Spleen (tissue), 11 donors: Measurements from ENCODE around the gene MSX1. TPM values are rescaled to one million over a fixed set of nuclear protein-coding genes. Genes with fewer than 3 reads are reported as not detected.

ENCODE experiments used
- DNase-seq: peaks from one replicate; pipeline ENCODE4 v3.0.0-alpha.2; 2020
- H3K27ac ChIP-seq, 8 donors: fragments of 200-600 bp; sonication (generic) in 7 of 8; 1 replicate in 4 of 8; 2 replicates in 4 of 8; pipeline versions ENCODE4 v1.5.0 to v1.8.0; 2016 to 2021; ENCODE audit warnings: inconsistent platforms in 4 of 8, mild to moderate bottlenecking in 4 of 8, moderate library complexity in 1 of 8
- H3K27me3 ChIP-seq, 7 donors: fragments of 200-600 bp; sonication (generic) in 6 of 7; replicated peaks in 1 of 7; 1 replicate in 4 of 7; 2 replicates in 3 of 7; pipeline versions ENCODE4 v1.5.0 to v1.8.0; 2016 to 2021; ENCODE audit warnings: inconsistent platforms in 3 of 7, mild to moderate bottlenecking in 1 of 7
- H3K36me3 ChIP-seq, 6 donors: fragments of 200-600 bp; sonication (generic) in 5 of 6; 1 replicate in 4 of 6; 2 replicates in 2 of 6; pipeline versions ENCODE4 v1.5.0 to v1.8.0; 2016 to 2021; ENCODE audit warnings: inconsistent platforms in 2 of 6
- H3K4me1 ChIP-seq, 6 donors: fragments of 200-600 bp; sonication (generic) in 5 of 6; 1 replicate in 3 of 6; 2 replicates in 3 of 6; pipeline versions ENCODE4 v1.5.0 to v1.8.0; 2016 to 2021; ENCODE audit warnings: inconsistent platforms in 3 of 6
- H3K4me3 ChIP-seq, 8 donors: fragments of 200-600 bp; sonication (generic) in 7 of 8; 1 replicate in 4 of 8; 2 replicates in 4 of 8; pipeline versions ENCODE4 v1.5.0 to v1.8.0; 2016 to 2021; ENCODE audit warnings: inconsistent platforms in 4 of 8, mild to moderate bottlenecking in 4 of 8, moderate library complexity in 2 of 8
- H3K9me3 ChIP-seq, 8 donors: fragments of 200-600 bp; sonication (generic) in 7 of 8; 1 replicate in 4 of 8; 2 replicates in 4 of 8; pipeline versions ENCODE4 v1.5.0 to v1.8.0; 2016 to 2021; ENCODE audit warnings: inconsistent platforms in 4 of 8
- CTCF ChIP-seq, 11 experiments: fragments of 200-600 bp in 7 of 11; fragments of 450-650 bp in 4 of 11; sonication (generic) in 4 of 11; IDR thresholded peaks in 8 of 11; conservative IDR thresholded peaks in 3 of 11; 1 replicate in 7 of 11; 2 replicates in 4 of 11; pipeline versions ENCODE4 v1.4.0 to v1.8.0; 2016 to 2021; ENCODE audit warnings: antibody characterized with exemption in 11 of 11, inconsistent platforms in 4 of 11, mild to moderate bottlenecking in 1 of 11
- POLR2A ChIP-seq, 3 donors: fragments of 450-650 bp; IDR thresholded peaks; one replicate each; pipeline ENCODE4 v1.5.1; 2017; ENCODE audit warnings: antibody characterized with exemption in 3 of 3, mild to moderate bottlenecking in 1 of 3
- POLR2AphosphoS5 ChIP-seq, 3 donors: sonication (generic); formaldehyde crosslinking; IDR thresholded peaks; one replicate each; pipeline ENCODE4 v1.5.1; 2017; ENCODE audit warnings: antibody characterized with exemption in 3 of 3
- WGBS, 5 donors: extraction: QIAGEN DNeasy Blood & Tissue Kit in 3 of 5; methylation state at CpG; one replicate each; pipeline versions ENCODE4 v1.1.5 to v1.1.7; 2013 to 2018; 5-methylcytosine and 5-hydroxymethylcytosine counted together
- intact Hi-C: fragments of 100-400 bp; cut with DNase I; formaldehyde crosslinking; loops from one replicate; pipeline ENCODE4 v1.15.0; 2023; ENCODE audit warnings: low total_unique reads
- polyA plus RNA-seq, 3 donors: library from polyadenylated mRNA; stranded (reverse); fragments of 200-250 nt; gene quantifications; one replicate each; pipeline ENCODE4 v1.2.1, GENCODE V29; 2013
- total RNA-seq, 7 donors: library from RNA; depleted of rRNA in 3 of 7; stranded (reverse); fragments of >200 nt in 3 of 7; fragmentation: NEBNext Ultra II Directional in 4 of 7; extraction: Animal tissue kit (Norgen Biotek cat#: 25700) in 4 of 7; gene quantifications; one replicate each; pipeline versions ENCODE4 v1.1.0 to v1.2.1, GENCODE V29; 2016 to 2021
- donor health status: healthy with polysubstance abuse.
- donor health status: DM: no; HTN: no; CAD: no; lungs with moderate emphysema.
- donor health status: DM: no; HTN: no; CAD: no.
- donor health status: Bipolar disorder and iron deficiency.
- donor health status: healthy.
- donor health status: DM: no; HTN: no; CAD: no.
- donor health status: DM: yes; HTN: yes; CAD: no.

The MSX1 gene
- total and polyA plus RNA-seq, 10 donors = 1.1 to 6.8 (median 4.4) TPM

GRCh38 chr4:4853371-4853823, 6.1 kb upstream of the MSX1 start:
- peak overlapping the region; percentile 28 to 64 (median 31) for H3K4me3 ChIP-seq
- intact Hi-C loops = no loop called here

GRCh38 chr4:4853921-4854648, 5.4 kb upstream of the MSX1 start:
- H3K27me3 ChIP-seq = peaks cover 3 to 100% (median 90%) of the 10 kb centered on the region in 7 donors

More at GRCh38 chr4:4853371-4853823, 6.1 kb upstream of the MSX1 start:
- TF ChIP-seq POLR2AphosphoS5 (IDR thresholded peaks at IDR 0.05) (no peak), POLR2A (IDR thresholded peaks at IDR 0.05) (no peak), CTCF (IDR thresholded peaks at IDR 0.05 in 8 of 11, conservative IDR thresholded peaks at IDR 0.05 in 3 of 11) (no peak)
- peaks cover 3 to 60% (median 25%) of the 10 kb centered on the region in 6 donors for H3K4me1 ChIP-seq
- peak; percentile 71 for DNase-seq
- 1 to 5% (median 2%) methylated on average over 26 of the region's 26 CpGs for WGBS, 5 donors
- peak overlapping the region in 2 of 8 donors; percentile 2 to 36 for H3K27ac ChIP-seq
- peaks cover 0 to 19% (median 0%) of the 10 kb centered on the region in 8 donors for H3K9me3 ChIP-seq
- H3K27me3 ChIP-seq = peaks cover 3 to 100% (median 85%) of the 10 kb centered on the region in 7 donors
- H3K36me3 ChIP-seq = no peaks in the 10 kb centered on the region

GRCh38 chr4:4854649-4855295, 4.7 kb upstream of the MSX1 start:
- Histone ChIP-seq H3K27me3 (peaks cover 3 to 100% (median 90%) of the 10 kb centered on the region in 7 donors), H3K36me3 (no peaks in the 10 kb centered on the region), H3K4me3 (no peak overlapping the region), H3K4me1 (peaks cover 3 to 72% (median 35%) of the 10 kb centered on the region in 6 donors), H3K9me3 (peaks cover 0 to 23% (median 0%) of the 10 kb centered on the region in 8 donors), H3K27ac (no peak overlapping the region)
- WGBS, 5 donors = 9 to 18% (median 10%) methylated on average over 28 to 31 of the region's 31 CpGs
- intact Hi-C loops = no loop called here
- no peak for TF ChIP-seq POLR2A (IDR thresholded peaks at IDR 0.05)
- TF ChIP-seq POLR2AphosphoS5 (IDR thresholded peaks at IDR 0.05) = no peak
- TF ChIP-seq CTCF (IDR thresholded peaks at IDR 0.05 in 8 of 11, conservative IDR thresholded peaks at IDR 0.05 in 3 of 11) = no peak
- DNase-seq = peak; percentile 73

More at GRCh38 chr4:4853921-4854648, 5.4 kb upstream of the MSX1 start:
- TF ChIP-seq POLR2AphosphoS5 (IDR thresholded peaks at IDR 0.05) = no peak
- no peak for TF ChIP-seq CTCF (IDR thresholded peaks at IDR 0.05 in 8 of 11, conservative IDR thresholded peaks at IDR 0.05 in 3 of 11)
- TF ChIP-seq POLR2A (IDR thresholded peaks at IDR 0.05) = no peak
- Histone ChIP-seq H3K36me3 (no peaks in the 10 kb centered on the region), H3K4me1 (peaks cover 3 to 67% (median 29%) of the 10 kb centered on the region in 6 donors), H3K27ac (no peak overlapping the region), H3K4me3 (peak overlapping the region in 2 of 8 donors; percentile 32 to 64), H3K9me3 (peaks cover 0 to 23% (median 0%) of the 10 kb centered on the region in 8 donors)
- DNase-seq = peak; percentile 27
- intact Hi-C loops = no loop called here
- 24 to 34% (median 29%) methylated on average over 24 of the region's 24 CpGs for WGBS, 5 donors
